Gastrocnemius medialis (tissue), 4 donors: ENCODE measurements around the gene CARD11.

Experiments
- CTCF ChIP-seq, 5 experiments: fragments of 450-650 bp in 3 of 5; fragments of 200-600 bp in 2 of 5; sonication (generic) in 2 of 5; IDR thresholded peaks in 4 of 5; conservative IDR thresholded peaks in 1 of 5; 1 replicate in 4 of 5; 2 replicates in 1 of 5; pipeline ENCODE4 v1.5.1; 2016 to 2019; ENCODE audit warnings: antibody characterized with exemption in 5 of 5, mild to moderate bottlenecking in 3 of 5, moderate library complexity in 3 of 5
- POLR2A ChIP-seq, 2 donors: fragments of 450-650 bp; IDR thresholded peaks; one replicate each; pipeline ENCODE4 v1.6.1; 2017; ENCODE audit warnings: antibody characterized with exemption in 2 of 2, mild to moderate bottlenecking in 2 of 2, moderate library complexity in 2 of 2

GRCh38 chr7:2858621-2859020 lies 185.0 kb downstream of the CARD11 start:
- TF ChIP-seq CTCF (IDR thresholded peaks at IDR 0.05 in 4 of 5, conservative IDR thresholded peaks at IDR 0.05 in 1 of 5) (no peak), POLR2A (IDR thresholded peaks at IDR 0.05) (no peak)
